HFF-Myc (cell line): ENCODE results near the gene GNAS-AS1.

Source experiments
- DNase-seq: peaks from one replicate; pipeline ENCODE4 v3.0.0-alpha.2; 2011; ENCODE audit warnings: low read depth; ENCODE audit errors: extremely low read depth
- H3K4me3 ChIP-seq: replicated peaks from 2 replicates; pipeline ENCODE4 v1.5.1; 2011; ENCODE audit warnings: low read depth, mild to moderate bottlenecking, control low read depth, low read length
- TF ChIP-seq, protein P1 (sequence below): IDR thresholded peaks from 2 replicates; pipeline ENCODE4 v1.5.1; 2012; ENCODE audit warnings: mild to moderate bottlenecking, low read depth, low read length, control low read depth; ENCODE audit errors: missing control alignments

Gene GNAS-AS1

DNA sequence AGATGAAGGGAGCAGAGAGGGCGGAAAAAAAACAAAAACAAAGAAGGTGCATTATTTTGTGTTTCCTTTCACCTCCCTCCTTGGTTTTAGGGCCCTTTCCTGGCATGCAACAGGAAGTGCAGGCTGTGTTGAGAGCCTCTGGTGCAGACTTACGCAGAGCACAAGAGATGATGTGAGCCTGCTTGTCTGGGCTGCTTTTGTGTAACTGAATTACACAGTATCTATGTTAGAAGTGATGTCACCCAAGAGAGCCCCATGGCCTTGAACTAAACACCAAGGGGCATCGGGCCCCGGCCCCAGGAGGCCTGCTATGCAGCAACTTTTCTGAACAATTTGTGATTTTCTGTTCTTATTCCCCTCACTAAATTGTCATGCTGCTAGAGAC is 27.3 kb upstream of the GNAS-AS1 start:
- no peak overlapping the region for H3K4me3 ChIP-seq
- no peak for DNase-seq
- TF ChIP-seq, protein P1, sequence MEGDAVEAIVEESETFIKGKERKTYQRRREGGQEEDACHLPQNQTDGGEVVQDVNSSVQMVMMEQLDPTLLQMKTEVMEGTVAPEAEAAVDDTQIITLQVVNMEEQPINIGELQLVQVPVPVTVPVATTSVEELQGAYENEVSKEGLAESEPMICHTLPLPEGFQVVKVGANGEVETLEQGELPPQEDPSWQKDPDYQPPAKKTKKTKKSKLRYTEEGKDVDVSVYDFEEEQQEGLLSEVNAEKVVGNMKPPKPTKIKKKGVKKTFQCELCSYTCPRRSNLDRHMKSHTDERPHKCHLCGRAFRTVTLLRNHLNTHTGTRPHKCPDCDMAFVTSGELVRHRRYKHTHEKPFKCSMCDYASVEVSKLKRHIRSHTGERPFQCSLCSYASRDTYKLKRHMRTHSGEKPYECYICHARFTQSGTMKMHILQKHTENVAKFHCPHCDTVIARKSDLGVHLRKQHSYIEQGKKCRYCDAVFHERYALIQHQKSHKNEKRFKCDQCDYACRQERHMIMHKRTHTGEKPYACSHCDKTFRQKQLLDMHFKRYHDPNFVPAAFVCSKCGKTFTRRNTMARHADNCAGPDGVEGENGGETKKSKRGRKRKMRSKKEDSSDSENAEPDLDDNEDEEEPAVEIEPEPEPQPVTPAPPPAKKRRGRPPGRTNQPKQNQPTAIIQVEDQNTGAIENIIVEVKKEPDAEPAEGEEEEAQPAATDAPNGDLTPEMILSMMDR, result no peak

DNA sequence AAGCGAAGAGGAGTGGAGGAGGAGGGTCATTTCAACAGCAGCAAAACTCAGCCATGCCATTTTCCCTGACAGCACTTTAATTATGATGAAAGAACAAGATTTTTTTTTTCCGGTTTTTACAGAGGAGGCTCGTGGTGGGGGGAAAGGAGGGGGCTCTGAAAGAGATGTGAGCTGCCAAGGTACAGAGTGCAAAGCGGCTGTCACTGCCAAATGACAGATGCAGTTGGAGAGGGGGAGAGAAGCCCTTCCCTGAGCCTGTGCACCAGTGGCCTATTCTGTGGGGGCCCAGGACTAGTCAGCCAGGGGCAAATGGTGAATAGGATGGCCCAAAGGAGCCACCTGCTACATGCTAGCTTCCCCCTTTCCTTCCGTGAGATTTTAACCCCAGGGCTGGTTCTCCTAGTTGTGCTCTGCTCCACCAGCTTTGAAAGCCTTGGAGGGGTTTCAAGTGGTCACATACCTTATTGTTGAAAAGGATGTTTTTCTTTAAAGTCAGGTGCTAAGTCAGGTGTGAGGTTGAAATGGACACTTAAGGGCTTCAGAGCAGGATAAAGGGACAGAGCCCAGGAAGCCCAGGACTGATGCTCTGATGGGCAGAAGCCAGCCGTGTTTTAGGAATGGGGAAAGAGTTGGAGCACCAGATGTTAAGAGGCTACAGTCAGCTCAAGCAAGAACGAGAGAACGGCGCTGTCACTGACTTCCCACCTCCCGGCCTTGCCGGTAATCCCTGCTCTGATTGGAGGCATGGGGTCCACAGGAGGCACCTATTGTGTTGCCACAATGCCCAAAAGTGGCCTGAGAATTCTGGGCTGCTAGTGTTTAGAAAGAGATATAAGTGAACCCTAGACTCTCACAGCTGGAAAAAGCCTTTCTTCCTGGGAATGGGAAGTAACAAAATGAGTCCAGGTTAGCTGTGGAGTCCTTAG is 26.6 kb upstream of the GNAS-AS1 start:
- no peak overlapping the region for H3K4me3 ChIP-seq
- DNase-seq, result no peak
- TF ChIP-seq, protein P1, result no peak

DNA sequence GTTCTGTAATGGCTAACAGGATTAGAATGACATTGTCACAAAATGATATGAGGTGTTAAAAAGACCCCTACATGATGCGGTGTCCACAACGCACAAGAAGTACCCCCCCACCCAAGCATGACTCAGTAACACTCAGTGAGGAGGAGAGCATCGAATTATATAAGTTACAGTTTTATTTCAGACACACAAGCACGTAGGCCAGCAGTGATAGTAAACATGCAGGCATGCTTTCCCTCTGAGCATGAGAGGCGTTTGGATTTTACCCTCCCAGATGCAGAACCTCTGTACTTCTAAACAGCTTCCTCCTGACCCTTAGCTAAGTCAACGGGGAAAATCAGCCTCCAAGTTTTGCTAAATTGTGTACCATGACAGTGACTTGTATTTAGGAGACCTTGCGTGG is 25.7 kb upstream of the GNAS-AS1 start:
- H3K4me3 ChIP-seq, result no peak overlapping the region
- no peak for DNase-seq
- TF ChIP-seq, protein P1, result no peak

DNA sequence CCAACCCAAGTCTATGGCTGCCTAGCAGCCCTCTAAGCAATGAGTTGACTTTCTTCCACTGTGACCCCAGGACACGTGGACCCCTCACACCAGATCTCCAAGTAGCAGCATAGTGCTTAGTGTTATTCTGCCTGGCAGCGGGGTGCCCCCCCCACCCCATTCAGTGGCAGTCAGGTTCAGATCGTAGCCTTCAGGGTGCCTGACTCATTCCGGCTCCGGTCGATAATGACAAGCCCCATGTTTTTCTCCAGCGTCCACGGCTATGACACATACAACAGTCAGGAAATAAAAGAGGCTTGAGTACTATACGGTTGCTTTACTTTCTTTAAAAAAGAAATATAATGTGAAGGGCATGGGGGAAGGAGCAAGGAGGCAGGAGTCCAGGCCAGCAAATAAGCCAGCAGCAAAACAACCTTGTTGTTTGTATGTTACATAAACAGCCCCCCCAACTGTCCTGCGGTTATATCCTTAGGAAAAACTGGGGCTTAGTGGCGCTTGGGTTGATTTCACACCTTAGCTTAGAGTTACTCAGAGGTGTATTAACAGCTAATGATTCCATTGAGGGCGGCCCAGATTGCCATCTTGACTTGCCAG is 24.9 kb upstream of the GNAS-AS1 start:
- no peak for DNase-seq
- TF ChIP-seq, protein P1, result no peak
- H3K4me3 ChIP-seq, result no peak overlapping the region

DNA sequence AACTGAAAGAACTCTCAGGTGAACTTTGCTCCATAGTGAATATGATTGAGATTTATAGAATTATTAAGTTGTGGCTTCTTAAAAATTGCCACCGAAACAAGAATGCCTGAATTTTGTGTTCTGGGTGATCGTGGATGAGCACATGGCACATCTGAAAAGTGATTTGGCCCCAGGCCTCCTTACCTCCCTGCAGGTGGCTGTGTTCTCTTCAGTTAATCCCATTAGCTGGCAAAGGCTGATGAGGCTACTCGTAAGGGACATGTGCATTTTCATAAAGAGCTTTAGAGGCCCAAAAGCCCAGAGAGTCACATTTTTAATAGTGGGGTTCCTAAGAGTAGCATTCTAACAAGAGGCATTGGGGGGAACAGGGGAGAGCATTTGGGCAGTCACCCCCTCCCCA is 24.4 kb upstream of the GNAS-AS1 start:
- H3K4me3 ChIP-seq, result no peak overlapping the region
- TF ChIP-seq, protein P1, result no peak
- DNase-seq, result no peak

DNA sequence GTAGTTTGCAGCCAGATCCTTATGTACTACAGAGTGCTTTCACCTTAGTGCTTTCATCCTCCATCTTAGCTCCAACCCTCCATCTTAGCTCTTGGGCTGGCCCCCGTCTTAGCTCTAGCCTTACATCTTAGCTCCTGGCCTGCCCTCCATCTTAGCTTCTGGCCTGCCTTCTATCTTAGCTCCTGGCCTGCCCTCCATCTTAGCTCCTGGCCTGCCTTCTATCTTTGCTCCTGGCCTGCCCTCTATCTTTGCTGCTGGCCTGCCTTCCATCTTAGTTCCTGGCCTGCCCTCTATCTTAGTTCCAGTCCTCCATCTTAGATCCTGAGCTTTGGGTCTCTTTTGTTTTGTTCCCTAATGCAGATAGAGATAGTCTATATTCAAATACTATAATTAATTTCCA is 23.8 kb upstream of the GNAS-AS1 start:
- TF ChIP-seq, protein P1, result no peak
- H3K4me3 ChIP-seq, result no peak overlapping the region
- no peak for DNase-seq
